ENCODE results near the gene NECAB2.

DNA sequence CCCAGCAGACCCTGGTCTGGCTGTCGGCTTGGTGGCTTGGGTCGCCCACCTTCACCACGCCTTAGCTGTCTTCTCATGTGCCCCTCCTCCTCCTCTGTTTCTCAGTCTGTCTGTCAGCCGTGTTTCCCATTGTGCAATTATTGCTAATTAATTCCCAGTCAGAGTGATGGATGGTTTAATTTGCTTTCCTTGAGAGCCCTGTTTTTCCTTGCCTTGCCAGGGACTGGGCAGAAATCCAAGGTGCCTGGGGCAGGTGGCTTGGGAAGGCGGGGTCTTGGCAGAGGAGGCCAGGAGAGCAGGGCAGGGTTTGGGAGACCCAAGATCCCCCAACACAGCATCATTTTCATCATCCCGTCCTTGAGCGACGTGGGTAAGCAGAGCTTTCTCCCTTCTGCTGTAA lies 21.3 kb downstream of the NECAB2 start:
- no peak for TF ChIP-seq POLR2A (IDR thresholded peaks at IDR 0.05; ENCODE audit: low read length)
- TF ChIP-seq GATA1 (IDR thresholded peaks at IDR 0.05; ENCODE audit: low read depth, low read length), result no peak

Measured in erythroblast (primary cell).